ENCODE measurements around the gene GRHL3. TPM values are rescaled to one million over a fixed set of nuclear protein-coding genes. Genes with fewer than 3 reads are reported as not detected.

The GRHL3 gene
- total RNA-seq, 1 donor from 2014 or later, result 0.80 TPM

DNA sequence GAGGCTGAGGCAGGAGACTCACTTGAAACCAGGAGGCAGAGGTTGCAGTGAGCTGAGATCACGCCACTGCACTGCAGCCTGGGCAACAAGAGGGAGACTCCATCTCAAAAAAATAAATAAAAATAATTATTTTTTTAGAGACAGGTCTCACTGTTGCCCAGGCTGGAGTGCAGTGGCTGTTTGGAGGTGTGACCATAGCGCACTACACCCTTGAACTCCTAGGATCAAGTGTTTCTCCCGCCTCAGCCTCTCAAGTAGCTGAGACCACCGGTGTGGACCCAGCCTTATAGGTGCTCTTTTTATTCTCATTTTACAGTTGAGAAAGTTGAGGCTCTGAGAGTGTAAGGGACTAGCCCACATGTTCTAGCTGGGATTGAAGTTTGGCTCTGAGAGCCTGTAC lies 15.6 kb upstream of the GRHL3 start:
- TF ChIP-seq CTCF (IDR thresholded peaks at IDR 0.05), result no peak
- intact Hi-C loops (cut with DNase I), result no loop called here
- no peak for DNase-seq
- no peak overlapping the region for H3K4me3 ChIP-seq
- peaks cover 9% of the 10 kb centered on the region for H3K4me1 ChIP-seq
- no peak overlapping the region for H3K27ac ChIP-seq
- no peaks in the 10 kb centered on the region for H3K36me3 ChIP-seq
- no peak for ATAC-seq
- peaks cover 5% of the 10 kb centered on the region for H3K9me3 ChIP-seq
- H3K27me3 ChIP-seq (ENCODE audit: low read depth), result peaks cover 9% of the 10 kb centered on the region

GRCh38 chr1:24304763-24305162 lies 14.4 kb upstream of the GRHL3 start:
- DNase-seq, result no peak
- intact Hi-C loops (cut with DNase I), result no loop called here
- H3K4me1 ChIP-seq, result peaks cover 9% of the 10 kb centered on the region
- peaks cover 5% of the 10 kb centered on the region for H3K27me3 ChIP-seq (ENCODE audit: low read depth)
- H3K9me3 ChIP-seq, result peaks cover 5% of the 10 kb centered on the region
- H3K36me3 ChIP-seq, result no peaks in the 10 kb centered on the region
- no peak overlapping the region for H3K27ac ChIP-seq
- no peak overlapping the region for H3K4me3 ChIP-seq
- ATAC-seq, result no peak
- TF ChIP-seq CTCF (IDR thresholded peaks at IDR 0.05), result no peak

GRCh38 chr1:24308365-24309015 lies 10.7 kb upstream of the GRHL3 start:
- Histone ChIP-seq H3K27ac (no peak overlapping the region), H3K4me3 (no peak overlapping the region), H3K9me3 (no peaks in the 10 kb centered on the region), H3K4me1 (no peaks in the 10 kb centered on the region), H3K27me3 (ENCODE audit: low read depth) (peaks cover 5% of the 10 kb centered on the region), H3K36me3 (no peaks in the 10 kb centered on the region)
- no peak for TF ChIP-seq CTCF (IDR thresholded peaks at IDR 0.05)
- ATAC-seq, result no peak
- intact Hi-C loops (cut with DNase I), result no loop called here
- no peak for DNase-seq

DNA sequence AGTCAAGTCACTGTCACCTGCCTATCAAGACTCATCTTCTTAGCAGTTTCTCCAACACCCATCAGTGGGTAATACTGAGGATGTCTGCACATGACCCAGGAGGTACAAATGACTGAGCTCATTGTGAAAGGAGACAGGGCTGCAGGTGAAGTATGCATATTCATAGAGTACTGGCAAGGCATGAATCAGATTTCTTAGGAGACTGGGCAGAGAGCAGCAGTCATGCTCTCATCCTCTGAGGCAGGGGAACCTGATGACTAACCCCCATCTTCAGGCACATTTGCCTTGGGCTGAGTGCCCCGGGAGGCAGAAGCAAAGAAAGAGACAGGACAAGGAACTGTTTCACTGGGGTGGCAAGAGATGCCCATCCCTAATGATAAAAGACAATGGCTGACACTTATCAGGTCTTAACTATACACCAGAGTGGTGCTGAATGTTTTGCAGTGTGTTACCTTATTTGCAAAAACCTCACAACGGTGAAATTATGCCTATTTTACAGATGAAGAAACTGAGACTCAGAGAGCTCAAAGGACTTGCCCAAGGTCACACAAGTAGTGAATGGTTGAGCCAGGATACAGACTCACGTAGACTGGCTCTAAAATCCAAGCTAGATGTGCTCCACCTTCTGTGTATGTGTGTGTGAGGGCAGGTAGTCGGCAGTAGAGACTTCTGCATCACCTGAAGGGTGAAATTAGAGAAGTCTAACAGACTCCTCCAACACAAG lies 9.2 kb upstream of the GRHL3 start:
- DNase-seq, result no peak
- H3K27me3 ChIP-seq (ENCODE audit: low read depth), result peaks cover 4% of the 10 kb centered on the region
- no peaks in the 10 kb centered on the region for H3K9me3 ChIP-seq
- no peak overlapping the region for H3K4me3 ChIP-seq
- intact Hi-C loops (cut with DNase I), result no loop called here
- no peak overlapping the region for H3K27ac ChIP-seq
- TF ChIP-seq CTCF (IDR thresholded peaks at IDR 0.05), result no peak
- no peak for ATAC-seq
- H3K36me3 ChIP-seq, result no peaks in the 10 kb centered on the region
- H3K4me1 ChIP-seq, result no peaks in the 10 kb centered on the region

GRCh38 chr1:24311234-24311633 lies 7.9 kb upstream of the GRHL3 start:
- Histone ChIP-seq H3K36me3 (no peaks in the 10 kb centered on the region), H3K9me3 (no peaks in the 10 kb centered on the region), H3K27ac (no peak overlapping the region), H3K27me3 (ENCODE audit: low read depth) (no peaks in the 10 kb centered on the region), H3K4me3 (no peak overlapping the region), H3K4me1 (no peaks in the 10 kb centered on the region)
- intact Hi-C loops (cut with DNase I), result no loop called here
- no peak for ATAC-seq
- DNase-seq, result no peak
- TF ChIP-seq CTCF (IDR thresholded peaks at IDR 0.05), result no peak

All from lower lobe of right lung (tissue), 2 donors.